ENCODE results near the gene RABGAP1L. TPM values are rescaled to one million over a fixed set of nuclear protein-coding genes. Genes with fewer than 3 reads are reported as not detected.

RABGAP1L gene
- total RNA-seq (10 to 100 TPM; 51.9 to 97.4 (median 74.3) TPM), polyA plus RNA-seq (10 to 100 TPM; 38.4 to 40.4 TPM), total RNA-seq (127 reads per million, percentile 88 among the genes with 10 or more reads in this experiment)

- no peaks in the 10 kb centered on the region for H3K9me3 ChIP-seq (ENCODE audit: control insufficient read depth in 2 of 3, low read length in 3 of 3)
- peaks cover 0 to 4% (median 0%) of the 10 kb centered on the region in 3 experiments for H3K36me3 ChIP-seq (ENCODE audit: control insufficient read depth in 2 of 3, insufficient read depth in 3 of 3, low read length in 3 of 3)
- ATAC-seq (peak; percentile 96), DNase-seq (peak; percentile 87 to 95 (median 93))
- H3K27ac ChIP-seq (ENCODE audit: low read depth, low read length), result peak within 1 kb of the TSS; percentile 87
- no peaks in the 10 kb centered on the region for H3K27me3 ChIP-seq (ENCODE audit: control insufficient read depth in 2 of 2, insufficient read depth in 2 of 2, low read length in 2 of 2)
- ChIA-PET CTCF (no interaction called here), POLR2A (interaction anchor here (0.6 to 3.3 kb wide), 7 partner anchors 9 to 1265 kb away, joined by 3 to 16 read pairs (median 4); partner anchors contain the start of genes GAS5, KLHL20, MRPS14 and RC3H1)
- intact Hi-C loops (cut with micrococcal nuclease), result loop anchor here (1.0 to 10.0 kb wide), 19 partner anchors 45 to 1627 kb away; partner anchors contain the start of genes CENPL (in 2 of the 2), DARS2 (in 2 of the 2), KLHL20 (in 2 of the 2) and MRPS14 (in 2 of the 2)
- peak within 1 kb of the TSS; percentile 86 to 98 (median 98) for H3K27ac Mint-ChIP-seq
- H3K4me3 ChIP-seq (ENCODE audit: low read length), result peak within 1 kb of the TSS; percentile 72
- peaks cover 0 to 5% (median 0%) of the 10 kb centered on the region in 5 donors for H3K36me3 Mint-ChIP-seq
- H3K9me3 Mint-ChIP-seq, result no peaks in the 10 kb centered on the region
- H3K4me1 ChIP-seq (ENCODE audit: control insufficient read depth in 2 of 2, insufficient read depth in 2 of 2, low read length in 2 of 2), result peaks cover 9 to 20% of the 10 kb centered on the region in 2 donors
- H3K4me3 Mint-ChIP-seq, result peak within 1 kb of the TSS; percentile 92 to 100 (median 96)
- H3K27me3 Mint-ChIP-seq, result no peaks in the 10 kb centered on the region
- H3K4me1 Mint-ChIP-seq, result peaks cover 31 to 59% (median 53%) of the 10 kb centered on the region in 7 donors
These were observed at the start of gene RABGAP1L for GRCh38 chr1:174159252-174160108. TSS of gene RABGAP1L (plus strand) at chr1:174159520.

- H3K4me1 ChIP-seq (ENCODE audit: control insufficient read depth in 2 of 2, insufficient read depth in 2 of 2, low read length in 2 of 2), result no peaks in the 10 kb centered on the region
- H3K27me3 Mint-ChIP-seq, result peaks cover 0 to 14% (median 6%) of the 10 kb centered on the region in 5 donors
- DNase-seq (no peak), ATAC-seq (no peak)
- H3K36me3 Mint-ChIP-seq, result no peaks in the 10 kb centered on the region
- H3K4me3 Mint-ChIP-seq, result no peak overlapping the region
- H3K9me3 ChIP-seq (ENCODE audit: control insufficient read depth in 2 of 3, low read length in 3 of 3), result no peaks in the 10 kb centered on the region
- no peak overlapping the region for H3K27ac Mint-ChIP-seq
- H3K36me3 ChIP-seq (ENCODE audit: control insufficient read depth in 2 of 3, insufficient read depth in 3 of 3, low read length in 3 of 3), result no peaks in the 10 kb centered on the region
- H3K27me3 ChIP-seq (ENCODE audit: control insufficient read depth in 2 of 2, insufficient read depth in 2 of 2, low read length in 2 of 2), result no peaks in the 10 kb centered on the region
- intact Hi-C loops (cut with micrococcal nuclease), result no loop called here
- H3K4me1 Mint-ChIP-seq, result peaks cover 0 to 4% (median 0%) of the 10 kb centered on the region in 7 donors
- POLR2A ChIA-PET, result no interaction called here
- H3K9me3 Mint-ChIP-seq, result no peaks in the 10 kb centered on the region
- H3K4me3 ChIP-seq (ENCODE audit: low read length), result no peak overlapping the region
- CTCF ChIA-PET, result no interaction called here
- no peak overlapping the region for H3K27ac ChIP-seq (ENCODE audit: low read depth, low read length)
These were observed 49.3 kb upstream of the RABGAP1L start for GRCh38 chr1:174110053-174110452.

- H3K27me3 Mint-ChIP-seq, result peaks cover 0 to 9% (median 3%) of the 10 kb centered on the region in 5 donors
- no peak overlapping the region for H3K27ac Mint-ChIP-seq
- no peak overlapping the region for H3K27ac ChIP-seq (ENCODE audit: low read depth, low read length)
- ChIA-PET POLR2A (no interaction called here), CTCF (no interaction called here)
- no peaks in the 10 kb centered on the region for H3K36me3 ChIP-seq (ENCODE audit: control insufficient read depth in 2 of 3, insufficient read depth in 3 of 3, low read length in 3 of 3)
- no peak for DNase-seq
- intact Hi-C loops (cut with micrococcal nuclease), result no loop called here
- no peaks in the 10 kb centered on the region for H3K4me1 ChIP-seq (ENCODE audit: control insufficient read depth in 2 of 2, insufficient read depth in 2 of 2, low read length in 2 of 2)
- no peak for ATAC-seq
- no peaks in the 10 kb centered on the region for H3K27me3 ChIP-seq (ENCODE audit: control insufficient read depth in 2 of 2, insufficient read depth in 2 of 2, low read length in 2 of 2)
- no peak overlapping the region for H3K4me3 Mint-ChIP-seq
- H3K9me3 ChIP-seq (ENCODE audit: control insufficient read depth in 2 of 3, low read length in 3 of 3), result no peaks in the 10 kb centered on the region
- no peaks in the 10 kb centered on the region for H3K9me3 Mint-ChIP-seq
- no peak overlapping the region for H3K4me3 ChIP-seq (ENCODE audit: low read length)
- H3K36me3 Mint-ChIP-seq, result no peaks in the 10 kb centered on the region
- peaks cover 0 to 2% (median 0%) of the 10 kb centered on the region in 7 donors for H3K4me1 Mint-ChIP-seq
These were observed 46.7 kb upstream of the RABGAP1L start for GRCh38 chr1:174112489-174113162.

- H3K27ac ChIP-seq (ENCODE audit: low read depth, low read length), result no peak overlapping the region
- no peaks in the 10 kb centered on the region for H3K36me3 ChIP-seq (ENCODE audit: control insufficient read depth in 2 of 3, insufficient read depth in 3 of 3, low read length in 3 of 3)
- H3K4me3 Mint-ChIP-seq, result no peak overlapping the region
- H3K4me1 ChIP-seq (ENCODE audit: control insufficient read depth in 2 of 2, insufficient read depth in 2 of 2, low read length in 2 of 2), result no peaks in the 10 kb centered on the region
- no peaks in the 10 kb centered on the region for H3K27me3 ChIP-seq (ENCODE audit: control insufficient read depth in 2 of 2, insufficient read depth in 2 of 2, low read length in 2 of 2)
- intact Hi-C loops (cut with micrococcal nuclease), result loop anchor here in 1 of 2 donors (2.0 kb wide), 1 partner anchor 45 kb away; the partner anchor contains the start of gene RABGAP1L
- no peak overlapping the region for H3K4me3 ChIP-seq (ENCODE audit: low read length)
- peaks cover 0 to 2% (median 0%) of the 10 kb centered on the region in 7 donors for H3K4me1 Mint-ChIP-seq
- ATAC-seq (no peak), DNase-seq (no peak)
- H3K27ac Mint-ChIP-seq, result no peak overlapping the region
- H3K36me3 Mint-ChIP-seq, result no peaks in the 10 kb centered on the region
- ChIA-PET POLR2A (no interaction called here), CTCF (no interaction called here)
- peaks cover 0 to 11% (median 4%) of the 10 kb centered on the region in 5 donors for H3K27me3 Mint-ChIP-seq
- H3K9me3 ChIP-seq (ENCODE audit: control insufficient read depth in 2 of 3, low read length in 3 of 3), result no peaks in the 10 kb centered on the region
- no peaks in the 10 kb centered on the region for H3K9me3 Mint-ChIP-seq
These were observed 45.2 kb upstream of the RABGAP1L start for GRCh38 chr1:174114106-174114505.

GRCh38 chr1:174114788-174115448, 44.4 kb upstream of the RABGAP1L start:
- intact Hi-C loops (cut with micrococcal nuclease), result loop anchor here in 1 of 2 donors (2.0 kb wide), 1 partner anchor 44 kb away; the partner anchor contains the start of gene RABGAP1L
- Histone ChIP-seq H3K36me3 (ENCODE audit: control insufficient read depth in 2 of 3, insufficient read depth in 3 of 3, low read length in 3 of 3) (no peaks in the 10 kb centered on the region), H3K4me1 (ENCODE audit: control insufficient read depth in 2 of 2, insufficient read depth in 2 of 2, low read length in 2 of 2) (no peaks in the 10 kb centered on the region), H3K27ac (ENCODE audit: low read depth, low read length) (no peak overlapping the region), H3K4me3 (ENCODE audit: low read length) (no peak overlapping the region), H3K9me3 (ENCODE audit: control insufficient read depth in 2 of 3, low read length in 3 of 3) (no peaks in the 10 kb centered on the region), H3K27me3 (ENCODE audit: control insufficient read depth in 2 of 2, insufficient read depth in 2 of 2, low read length in 2 of 2) (no peaks in the 10 kb centered on the region)
- ChIA-PET POLR2A (interaction anchor here (0.7 kb wide), 1 partner anchor 1368 kb away, joined by 3 read pairs; no protein-coding TSS in a partner anchor), CTCF (no interaction called here)
- Mint-ChIP-seq H3K4me1 (peaks cover 0 to 2% (median 0%) of the 10 kb centered on the region in 7 donors), H3K9me3 (no peaks in the 10 kb centered on the region), H3K36me3 (no peaks in the 10 kb centered on the region), H3K4me3 (no peak overlapping the region), H3K27ac (no peak overlapping the region), H3K27me3 (peaks cover 0 to 13% (median 0%) of the 10 kb centered on the region in 5 donors)
- ATAC-seq (peak; percentile 86), DNase-seq (peak in 5 of 9 donors; percentile 13 to 30 (median 26))

- Histone ChIP-seq H3K36me3 (ENCODE audit: control insufficient read depth in 2 of 3, insufficient read depth in 3 of 3, low read length in 3 of 3) (no peaks in the 10 kb centered on the region), H3K4me1 (ENCODE audit: control insufficient read depth in 2 of 2, insufficient read depth in 2 of 2, low read length in 2 of 2) (no peaks in the 10 kb centered on the region), H3K27ac (ENCODE audit: low read depth, low read length) (no peak overlapping the region), H3K27me3 (ENCODE audit: control insufficient read depth in 2 of 2, insufficient read depth in 2 of 2, low read length in 2 of 2) (no peaks in the 10 kb centered on the region), H3K9me3 (ENCODE audit: control insufficient read depth in 2 of 3, low read length in 3 of 3) (no peaks in the 10 kb centered on the region), H3K4me3 (ENCODE audit: low read length) (no peak overlapping the region)
- intact Hi-C loops (cut with micrococcal nuclease), result no loop called here
- Mint-ChIP-seq H3K4me3 (no peak overlapping the region), H3K27me3 (peaks cover 0 to 10% (median 0%) of the 10 kb centered on the region in 5 donors), H3K27ac (no peak overlapping the region), H3K9me3 (peaks cover 0 to 3% (median 0%) of the 10 kb centered on the region in 11 donors), H3K4me1 (peaks cover 0 to 2% (median 0%) of the 10 kb centered on the region in 7 donors), H3K36me3 (peaks cover 0 to 3% (median 0%) of the 10 kb centered on the region in 5 donors)
- ChIA-PET CTCF (no interaction called here), POLR2A (no interaction called here)
- DNase-seq, result no peak
- no peak for ATAC-seq
These were observed 43.3 kb upstream of the RABGAP1L start for GRCh38 chr1:174116042-174116441.

All from naive thymus-derived CD4-positive, alpha-beta T cell (primary cell).